ENCODE results near the gene EPHA3.

- TF ChIP-seq POLR2A (IDR thresholded peaks at IDR 0.05; ENCODE audit: low read depth, low read length) (no peak), POLR2AphosphoS5 (IDR thresholded peaks at IDR 0.05; ENCODE audit: low read depth, low read length) (no peak)
Measured at GRCh38 chr3:89506462-89507103, 399.2 kb downstream of the EPHA3 start.
